Aorta (tissue), 5 donors: Measurements from ENCODE around the gene LEMD3. TPM values are rescaled to one million over a fixed set of nuclear protein-coding genes. Genes with fewer than 3 reads are reported as not detected.

Experiments
- ATAC-seq: fragments of 200-7000 bp; cut with Tn5 transposase; one replicate; pipeline ENCODE4 v1.9.1; 2022; ENCODE audit warnings: moderate library complexity; ENCODE audit not compliant: low FRiP score
- DNase-seq, 2 donors: peaks; one replicate each; pipeline ENCODE4 v3.0.0-alpha.2; 2020
- H3K27ac ChIP-seq, 2 donors: one replicate each; pipeline ENCODE4 v1.5.1; 2013; ENCODE audit warnings: low read length in 2 of 2, mild to moderate bottlenecking in 2 of 2, moderate library complexity in 2 of 2, control low read depth in 1 of 2, inconsistent platforms in 1 of 2, low read depth in 1 of 2
- H3K27me3 ChIP-seq, 2 donors: one replicate each; pipeline ENCODE4 v1.6.1; 2013; ENCODE audit warnings: control low read depth in 1 of 2, low read length in 1 of 2, mild to moderate bottlenecking in 1 of 2, moderate library complexity in 1 of 2; ENCODE audit not compliant: insufficient read depth in 2 of 2, control insufficient read depth in 1 of 2
- H3K36me3 ChIP-seq, 2 donors: one replicate each; pipeline ENCODE4 v1.6.1; 2013; ENCODE audit warnings: control low read depth in 1 of 2, low read length in 1 of 2, mild to moderate bottlenecking in 1 of 2; ENCODE audit not compliant: insufficient read depth in 2 of 2, control insufficient read depth in 1 of 2
- H3K4me1 ChIP-seq, 2 donors: one replicate each; pipeline ENCODE4 v1.6.1; 2013; ENCODE audit warnings: low read length in 2 of 2, control low read depth in 1 of 2, mild to moderate bottlenecking in 1 of 2, moderate library complexity in 1 of 2; ENCODE audit not compliant: insufficient read depth in 2 of 2, control insufficient read depth in 1 of 2
- H3K4me3 ChIP-seq, 2 donors: one replicate each; pipeline ENCODE4 v1.5.1; 2013; ENCODE audit warnings: low read length in 2 of 2, control low read depth in 1 of 2, mild to moderate bottlenecking in 1 of 2
- H3K9me3 ChIP-seq: one replicate; pipeline ENCODE4 v1.6.1; 2013; ENCODE audit warnings: mild to moderate bottlenecking, low read length; ENCODE audit not compliant: control insufficient read depth
- WGBS, 2 donors: extraction: QIAGEN DNeasy Blood & Tissue Kit; methylation state at CpG; one replicate each; pipeline ENCODE4 v1.1.7; 2013; 5-methylcytosine and 5-hydroxymethylcytosine counted together
- intact Hi-C, 2 donors: fragments of 100-400 bp; cut with DNase I; formaldehyde crosslinking; loops; one replicate each; pipeline versions ENCODE4 v1.14.2 to v1.15.0; 2022
- polyA plus RNA-seq, 2 donors: library from polyadenylated mRNA; stranded (reverse); fragments of 200-250 nt; gene quantifications; one replicate each; pipeline ENCODE4 v1.2.3, GENCODE V29; 2013
- total RNA-seq, 2 donors: library from RNA; stranded (reverse); fragmentation: NEBNext Ultra II Directional; extraction: Animal tissue kit (Norgen Biotek cat#: 25700); gene quantifications; one replicate each; pipeline ENCODE4 v1.2.1, GENCODE V29; 2021
- donor health status: healthy with polysubstance abuse.
- donor health status: Bipolar disorder and iron deficiency.
- donor health status: DM: no; HTN: no; CAD: no.
- donor health status: DM: no; HTN: no; CAD: no.
- donor health status: DM: yes; HTN: yes; CAD: no.

Gene LEMD3
- total and polyA plus RNA-seq, 4 donors = 4.3 to 32.0 (median 20.8) TPM

- no peak overlapping the region for H3K27ac ChIP-seq
- ATAC-seq (no peak), DNase-seq (no peak)
- H3K27me3 ChIP-seq = peaks cover 0 to 3% of the 10 kb centered on the region in 2 donors
- 68 to 70% methylated on average over 5 of the region's 5 CpGs for WGBS, 2 donors
- H3K9me3 ChIP-seq = peaks cover 3% of the 10 kb centered on the region
- intact Hi-C loops = loop anchor here in 1 of 2 donors (10.0 kb wide), 1 partner anchor 232 kb away; no protein-coding TSS in a partner anchor
- no peak overlapping the region for H3K4me3 ChIP-seq
- H3K4me1 ChIP-seq = no peaks in the 10 kb centered on the region
- no peaks in the 10 kb centered on the region for H3K36me3 ChIP-seq
These were observed 42.9 kb upstream of the LEMD3 start for GRCh38 chr12:65126482-65126881.

- Histone ChIP-seq H3K4me3 (no peak overlapping the region), H3K36me3 (no peaks in the 10 kb centered on the region), H3K27me3 (peaks cover 0 to 2% of the 10 kb centered on the region in 2 donors), H3K27ac (no peak overlapping the region), H3K4me1 (no peaks in the 10 kb centered on the region), H3K9me3 (no peaks in the 10 kb centered on the region)
- DNase-seq (no peak), ATAC-seq (no peak)
- intact Hi-C loops = no loop called here
These were observed 35.5 kb upstream of the LEMD3 start for GRCh38 chr12:65133879-65134278.

- 53 to 60% methylated on average over 1 of the region's 1 CpG for WGBS, 2 donors
- no peak for ATAC-seq
These were observed 30.0 kb upstream of the LEMD3 start for GRCh38 chr12:65139389-65139788.

GRCh38 chr12:65140738-65141137 is 28.6 kb upstream of the LEMD3 start:
- 60 to 79% methylated on average over 1 of the region's 1 CpG for WGBS, 2 donors

More at GRCh38 chr12:65139389-65139788, 30.0 kb upstream of the LEMD3 start:
- Histone ChIP-seq H3K4me1 (no peaks in the 10 kb centered on the region), H3K4me3 (no peak overlapping the region), H3K27me3 (peaks cover 0 to 2% of the 10 kb centered on the region in 2 donors), H3K9me3 (no peaks in the 10 kb centered on the region), H3K27ac (no peak overlapping the region), H3K36me3 (no peaks in the 10 kb centered on the region)
- no peak for DNase-seq
- intact Hi-C loops = no loop called here

GRCh38 chr12:65147312-65147905 is 22.0 kb upstream of the LEMD3 start:
- DNase-seq (no peak), ATAC-seq (no peak)
- no peaks in the 10 kb centered on the region for H3K27me3 ChIP-seq
- WGBS, 2 donors = 54 to 58% methylated on average over 2 of the region's 2 CpGs
- no peaks in the 10 kb centered on the region for H3K36me3 ChIP-seq
- H3K9me3 ChIP-seq = no peaks in the 10 kb centered on the region
- intact Hi-C loops = no loop called here
- no peak overlapping the region for H3K27ac ChIP-seq
- H3K4me1 ChIP-seq = no peaks in the 10 kb centered on the region
- H3K4me3 ChIP-seq = no peak overlapping the region

More at GRCh38 chr12:65140738-65141137, 28.6 kb upstream of the LEMD3 start:
- intact Hi-C loops = no loop called here
- Histone ChIP-seq H3K9me3 (no peaks in the 10 kb centered on the region), H3K4me1 (no peaks in the 10 kb centered on the region), H3K27me3 (no peaks in the 10 kb centered on the region), H3K4me3 (no peak overlapping the region), H3K27ac (no peak overlapping the region), H3K36me3 (no peaks in the 10 kb centered on the region)
- DNase-seq = no peak
- no peak for ATAC-seq

DNA sequence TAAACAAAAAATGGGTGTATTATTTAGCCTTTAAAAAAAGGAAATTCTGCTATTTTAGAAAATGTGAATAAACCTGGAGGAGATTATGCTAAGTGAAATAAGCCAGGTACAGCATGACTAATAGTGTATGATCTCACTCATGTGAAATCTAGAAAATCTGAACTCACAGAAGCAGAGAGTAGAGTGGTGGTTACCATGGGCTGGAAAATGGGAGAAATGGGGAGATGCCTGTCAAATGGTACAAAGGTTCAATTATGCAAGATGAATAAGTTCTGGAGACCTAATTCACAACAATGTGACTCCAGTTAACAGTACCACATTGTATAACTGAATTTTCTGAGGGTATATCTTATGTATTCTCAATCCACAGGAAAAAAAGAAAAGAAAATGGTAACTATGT is 17.4 kb upstream of the LEMD3 start:
- no peak for ATAC-seq
- intact Hi-C loops = no loop called here
- Histone ChIP-seq H3K36me3 (no peaks in the 10 kb centered on the region), H3K27ac (no peak overlapping the region), H3K4me3 (no peak overlapping the region), H3K27me3 (no peaks in the 10 kb centered on the region), H3K9me3 (no peaks in the 10 kb centered on the region), H3K4me1 (no peaks in the 10 kb centered on the region)
- DNase-seq = no peak

DNA sequence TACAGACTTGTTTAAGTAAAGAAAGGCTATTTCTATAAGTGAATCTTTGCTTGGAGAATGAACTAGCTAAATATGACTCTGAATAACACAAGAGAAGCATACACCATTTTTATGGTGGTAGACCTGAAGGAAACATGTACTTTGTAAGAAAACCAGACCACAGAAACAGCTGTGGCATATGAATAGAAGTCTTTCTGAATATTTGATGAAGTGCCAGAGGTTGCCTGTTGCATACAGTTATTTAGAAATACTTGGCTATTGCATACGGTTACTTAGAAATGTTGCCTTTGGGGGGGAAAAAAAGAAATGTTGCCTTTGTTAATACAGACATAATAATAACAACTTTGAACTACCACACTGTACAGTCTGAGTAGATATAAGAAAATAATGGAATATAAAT is 16.8 kb upstream of the LEMD3 start:
- no peak for DNase-seq
- Histone ChIP-seq H3K27me3 (no peaks in the 10 kb centered on the region), H3K4me3 (no peak overlapping the region), H3K36me3 (no peaks in the 10 kb centered on the region), H3K27ac (no peak overlapping the region), H3K9me3 (no peaks in the 10 kb centered on the region), H3K4me1 (no peaks in the 10 kb centered on the region)
- WGBS, 2 donors = 12 to 13% methylated on average over 1 of the region's 1 CpG
- intact Hi-C loops = no loop called here
- ATAC-seq = no peak

DNA sequence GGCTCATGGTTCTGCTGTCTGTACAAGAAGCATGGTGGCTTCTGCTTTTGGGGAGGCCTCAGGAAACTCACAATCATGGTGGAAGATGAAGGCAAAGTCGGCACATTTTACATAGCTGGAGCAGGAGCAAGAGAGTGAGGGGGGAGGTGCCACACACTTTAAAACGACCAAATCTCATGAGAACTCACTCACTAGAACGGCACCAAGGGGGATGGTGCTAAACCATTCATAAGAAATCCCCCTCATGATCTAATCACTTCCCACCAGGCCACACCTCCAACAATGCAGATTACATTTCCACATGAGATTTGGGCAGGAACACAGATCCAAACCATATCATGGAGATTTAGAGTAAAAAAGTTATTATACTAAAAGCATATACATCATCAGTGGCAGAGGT is 13.6 kb upstream of the LEMD3 start:
- no peak for ATAC-seq
- WGBS, 2 donors = 63 to 70% methylated on average over 3 of the region's 3 CpGs
- Histone ChIP-seq H3K4me3 (no peak overlapping the region), H3K36me3 (no peaks in the 10 kb centered on the region), H3K27me3 (no peaks in the 10 kb centered on the region), H3K27ac (no peak overlapping the region), H3K4me1 (no peaks in the 10 kb centered on the region), H3K9me3 (no peaks in the 10 kb centered on the region)
- DNase-seq = no peak
- intact Hi-C loops = no loop called here

DNA sequence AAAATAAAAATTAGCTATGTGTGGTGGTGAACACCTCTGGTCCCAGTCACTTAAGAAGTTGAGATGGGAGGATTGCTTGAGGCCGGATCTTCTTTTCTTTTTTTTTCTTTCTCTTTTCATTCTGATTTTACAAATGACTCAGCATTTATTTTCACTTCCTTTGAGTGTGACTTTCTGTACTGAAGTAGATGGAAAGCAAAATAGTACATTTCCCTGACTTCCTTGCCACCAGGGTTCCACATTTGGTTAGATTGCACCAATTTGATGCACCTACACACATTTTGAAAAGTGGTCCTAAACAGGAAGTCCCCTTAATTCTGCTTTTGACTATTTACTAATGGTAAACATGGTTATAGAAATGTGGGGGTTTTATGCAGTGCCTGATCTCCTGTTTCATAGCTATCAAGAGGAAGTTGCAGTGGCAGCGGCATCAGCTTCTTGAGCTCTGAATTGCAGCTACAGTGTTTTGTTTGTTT is 13.0 kb upstream of the LEMD3 start:
- Histone ChIP-seq H3K4me3 (no peak overlapping the region), H3K36me3 (no peaks in the 10 kb centered on the region), H3K27me3 (no peaks in the 10 kb centered on the region), H3K4me1 (no peaks in the 10 kb centered on the region), H3K27ac (no peak overlapping the region), H3K9me3 (no peaks in the 10 kb centered on the region)
- ATAC-seq = no peak
- 77 to 82% methylated on average over 2 of the region's 2 CpGs for WGBS, 2 donors
- no peak for DNase-seq
- intact Hi-C loops = no loop called here
